LoVo (cell line): ENCODE data around the gene COX19.
"Not testable (repeated sequence)": the region's sequence is repeated elsewhere in the genome, so short reads cannot be mapped to it uniquely, and the experiment has no call there.

Source experiments
- DNase-seq: peaks from one replicate; pipeline ENCODE4 v3.0.0-alpha.2; 2016; ENCODE audit warnings: low spot score

Gene COX19

DNA sequence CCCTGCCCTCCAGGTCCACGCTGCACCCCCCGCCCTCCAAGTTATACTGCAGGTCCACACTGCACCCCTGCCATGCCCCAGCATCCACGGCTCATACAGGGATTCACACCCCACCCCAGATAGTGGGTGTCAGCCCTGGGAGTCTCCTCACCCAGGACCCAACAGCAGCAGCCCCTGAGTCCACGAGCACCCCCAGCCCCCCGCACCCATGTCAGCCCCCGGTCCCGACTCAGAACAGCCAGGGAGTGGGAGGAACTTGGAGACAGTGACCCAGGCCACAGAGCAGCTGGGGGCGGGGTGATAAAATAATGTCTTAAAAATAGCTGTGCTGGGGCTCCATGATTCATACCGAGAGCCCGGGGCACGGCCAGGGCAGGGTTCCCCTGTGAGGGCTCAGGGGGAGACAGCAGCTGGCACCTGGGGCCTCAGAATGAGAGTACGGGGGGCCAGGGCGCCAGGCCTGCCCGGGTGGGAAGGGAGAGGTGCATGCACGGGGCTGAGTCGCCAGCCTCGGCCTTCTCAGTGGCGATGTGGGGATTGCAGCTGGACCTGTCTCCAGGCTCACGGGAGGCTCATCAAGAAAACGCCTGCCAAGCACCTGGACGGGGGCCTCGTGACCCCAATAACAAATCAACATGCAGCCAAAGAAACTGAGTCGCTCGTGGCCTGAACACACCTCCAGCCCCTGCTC is 50.7 kb downstream of the COX19 start:
- DNase-seq: no peak

DNA sequence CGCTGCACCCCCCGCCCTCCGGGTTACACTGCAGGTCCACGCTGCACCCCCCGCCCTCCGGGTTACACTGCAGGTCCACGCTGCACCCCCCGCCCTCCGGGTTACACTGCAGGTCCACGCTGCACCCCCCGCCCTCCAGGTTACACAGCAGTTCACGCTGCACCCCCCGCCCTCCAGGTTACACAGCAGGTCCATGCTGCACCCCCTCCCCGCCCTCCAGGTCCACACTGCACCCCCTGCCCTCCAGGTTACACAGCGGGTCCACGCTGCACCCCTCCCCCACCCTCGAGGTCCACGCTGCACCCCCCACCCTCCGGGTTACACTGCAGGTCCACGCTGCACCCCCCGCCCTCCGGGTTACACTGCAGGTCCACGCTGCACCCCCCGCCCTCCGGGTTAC is 51.3 kb downstream of the COX19 start:
- DNase-seq: not testable (repeated sequence)

DNA sequence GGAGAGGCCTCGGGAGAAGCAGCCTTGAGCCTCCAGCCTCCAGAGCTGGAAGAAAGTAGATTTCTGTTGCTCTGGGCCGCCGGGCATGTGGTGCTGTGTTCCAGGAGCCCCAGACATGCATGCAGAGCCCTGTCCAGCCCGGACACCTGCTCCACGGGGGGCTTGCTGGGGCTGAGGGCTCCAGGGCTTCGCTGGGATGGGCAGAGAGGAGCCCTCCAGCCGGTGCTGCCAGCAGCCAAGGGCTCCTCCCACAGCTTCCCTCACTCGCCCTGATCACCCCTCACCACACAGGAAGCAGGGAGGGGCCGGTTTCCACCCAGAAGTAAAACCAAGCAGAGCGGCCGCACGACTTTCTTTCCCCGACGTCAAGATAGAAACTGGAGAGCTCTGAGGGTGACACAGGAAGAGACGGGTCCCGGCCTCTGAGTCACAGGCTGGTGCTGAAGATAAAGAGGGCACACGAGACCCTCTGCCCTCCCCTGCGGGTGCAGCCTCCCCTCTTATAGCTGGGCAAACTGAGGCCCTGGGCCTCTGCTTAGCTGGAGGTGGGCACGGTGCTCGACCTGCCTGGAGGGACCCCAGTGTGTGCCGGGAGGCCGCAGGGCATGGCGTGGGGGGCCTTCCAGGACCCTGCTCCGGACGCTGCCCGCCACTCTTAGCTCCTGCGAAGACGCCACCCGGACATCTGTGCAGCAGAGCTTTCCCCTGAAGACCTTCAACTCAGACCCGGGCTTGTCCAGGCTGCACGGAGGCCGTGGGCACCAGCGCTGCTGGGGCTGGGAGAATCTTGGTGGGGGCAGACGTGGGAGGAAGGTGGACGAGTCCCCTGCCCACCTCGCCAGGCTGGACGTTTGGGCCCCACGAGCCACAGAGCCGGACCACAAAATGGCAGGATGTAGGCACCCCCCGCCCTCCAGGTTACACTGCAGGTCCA is 52.0 kb downstream of the COX19 start:
- DNase-seq: no peak

DNA sequence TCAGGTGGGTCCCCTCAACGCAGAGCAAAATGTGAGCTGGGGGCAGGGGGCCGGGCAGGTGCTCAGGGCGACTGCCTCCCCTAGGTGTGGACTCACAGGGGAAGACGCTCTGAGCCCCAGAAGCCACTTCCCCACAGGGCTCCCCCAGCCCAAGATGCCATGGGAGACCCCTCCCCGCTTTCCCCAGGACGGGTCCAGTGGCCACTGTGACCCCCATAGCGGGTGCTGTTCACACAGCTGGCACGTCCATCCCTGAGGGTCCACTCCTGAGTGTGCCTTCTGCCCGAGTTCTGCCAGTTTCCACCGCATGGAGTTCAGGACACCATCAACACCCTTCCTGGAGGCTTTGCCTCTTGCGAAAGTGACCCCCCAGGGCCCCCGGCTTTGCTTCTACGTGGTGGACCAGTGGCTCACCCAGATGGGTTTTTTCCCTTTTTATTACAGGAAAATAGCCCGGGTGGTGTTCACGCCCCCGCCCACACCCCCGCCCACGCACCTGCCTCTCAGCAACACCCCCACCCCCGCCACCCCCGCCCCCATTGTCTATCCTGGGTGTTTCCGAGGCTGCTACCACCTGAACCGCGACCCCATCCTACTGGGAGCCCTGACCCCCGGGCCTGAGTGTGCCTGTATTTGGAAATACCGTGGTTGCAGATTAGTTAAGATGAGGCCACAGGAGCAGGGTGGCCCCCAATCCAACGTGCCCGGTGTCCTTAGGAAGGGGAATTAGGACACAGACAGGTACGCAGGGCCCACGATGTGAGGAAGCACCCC is 52.8 kb downstream of the COX19 start:
- DNase-seq: no peak

DNA sequence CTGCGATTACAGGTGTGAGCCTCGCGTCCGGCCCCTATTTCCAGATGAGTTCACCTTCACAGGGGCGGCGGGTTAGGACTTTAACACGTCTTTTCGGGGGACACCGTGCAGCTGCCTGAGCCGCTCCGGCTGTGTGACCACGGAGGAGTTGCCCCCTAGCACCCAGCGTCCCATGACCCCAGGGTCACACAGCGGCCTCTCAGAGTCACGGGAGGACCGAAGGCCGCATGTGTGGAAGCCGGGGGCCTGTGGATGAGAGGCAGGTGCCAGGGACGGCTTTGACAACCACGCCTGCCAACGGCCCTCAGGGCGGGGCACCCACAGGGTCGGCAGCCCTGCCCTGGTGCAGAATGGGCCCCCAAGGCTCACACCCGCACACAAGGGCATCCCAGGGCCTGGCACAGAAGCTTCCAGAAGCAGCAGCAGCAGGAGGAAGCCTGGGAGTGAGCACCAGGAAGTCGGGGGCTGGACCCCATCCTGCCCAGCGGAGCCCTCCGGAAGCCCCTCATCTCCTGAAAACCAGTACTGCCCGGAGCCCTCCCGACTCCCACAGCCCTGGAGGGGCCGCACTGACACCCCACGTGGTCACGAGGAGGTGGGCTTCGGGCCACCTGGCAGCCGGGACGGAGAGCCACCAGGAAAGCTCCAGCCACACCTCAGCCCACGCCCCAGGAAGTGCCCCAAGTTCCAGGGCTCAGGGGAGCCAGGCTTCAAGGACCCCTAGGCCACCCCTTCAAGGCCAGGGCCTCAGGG is 53.6 kb downstream of the COX19 start:
- DNase-seq: no peak

DNA sequence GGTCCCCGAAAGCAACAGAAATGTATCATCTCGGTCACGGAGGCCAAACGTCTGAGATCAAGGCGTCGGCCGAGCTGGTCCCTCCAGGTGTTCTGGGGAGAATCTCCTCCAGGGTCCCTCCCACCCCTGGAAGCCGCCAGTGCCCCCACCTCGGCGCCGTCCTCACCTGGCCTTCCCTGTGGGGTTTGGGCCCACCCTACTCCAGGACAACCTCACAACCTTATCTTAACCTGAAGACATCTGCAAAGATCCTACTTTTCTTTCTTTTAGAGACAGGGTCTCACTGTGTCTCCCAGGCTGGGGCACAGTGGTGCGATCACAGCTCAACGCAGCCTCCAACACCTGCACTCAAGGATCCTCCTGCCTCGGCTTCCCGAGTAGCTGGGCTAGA is 54.3 kb downstream of the COX19 start:
- DNase-seq: no peak

DNA sequence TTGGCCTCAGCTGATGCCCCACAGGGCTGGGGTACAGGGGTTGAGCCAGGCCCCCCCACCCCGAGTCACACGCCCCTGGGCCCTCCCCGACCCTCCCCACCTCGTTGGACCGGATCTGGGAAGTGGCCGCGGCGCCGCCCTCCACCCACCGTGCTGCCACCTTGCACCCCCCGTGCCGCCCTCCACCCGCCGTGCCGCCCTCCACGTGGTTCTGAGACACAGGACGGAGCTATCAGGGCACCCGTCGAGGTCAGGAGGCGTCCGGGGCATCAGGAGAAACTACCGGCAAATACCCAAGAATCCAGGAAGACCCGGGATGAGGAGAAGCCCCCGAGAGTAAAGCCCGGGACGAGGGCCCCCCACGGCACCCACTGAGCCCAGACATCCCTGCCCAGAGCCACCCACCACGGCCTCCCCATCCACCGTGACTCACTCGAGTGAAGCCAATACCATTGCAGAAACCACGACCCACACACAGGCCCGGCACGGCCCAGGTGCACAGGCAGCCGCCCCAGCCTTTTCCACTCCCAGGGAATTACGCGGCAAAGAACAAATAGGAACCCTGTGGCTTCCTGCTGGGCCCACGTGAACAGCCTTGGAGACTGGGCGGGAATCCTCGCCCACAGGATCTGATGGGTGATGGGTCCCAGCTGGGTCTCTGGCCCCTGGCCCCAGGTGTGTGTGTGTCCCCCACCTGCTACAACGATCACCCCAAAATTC is 54.8 kb downstream of the COX19 start:
- DNase-seq: no peak

DNA sequence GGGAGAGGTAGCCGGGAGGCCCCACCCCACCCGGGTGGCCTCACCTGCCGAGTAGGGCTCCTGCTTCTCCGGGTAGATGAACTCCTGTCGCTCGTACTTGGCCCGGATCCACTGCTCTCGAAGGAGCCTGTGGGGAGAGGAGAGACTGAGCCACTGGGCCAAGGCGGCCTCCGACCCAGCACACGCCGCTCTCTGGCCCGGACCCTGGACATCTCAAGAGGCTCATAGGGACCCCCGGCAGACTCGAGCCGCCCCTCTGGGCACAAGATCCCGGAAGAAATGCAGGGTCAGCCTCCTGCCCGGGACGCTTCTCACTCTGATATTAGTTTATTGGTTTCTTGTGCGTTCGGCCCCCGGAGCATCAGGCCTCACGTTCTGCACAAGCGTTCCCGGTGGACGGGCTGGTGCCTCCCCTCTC is 55.4 kb downstream of the COX19 start:
- DNase-seq: no peak

DNA sequence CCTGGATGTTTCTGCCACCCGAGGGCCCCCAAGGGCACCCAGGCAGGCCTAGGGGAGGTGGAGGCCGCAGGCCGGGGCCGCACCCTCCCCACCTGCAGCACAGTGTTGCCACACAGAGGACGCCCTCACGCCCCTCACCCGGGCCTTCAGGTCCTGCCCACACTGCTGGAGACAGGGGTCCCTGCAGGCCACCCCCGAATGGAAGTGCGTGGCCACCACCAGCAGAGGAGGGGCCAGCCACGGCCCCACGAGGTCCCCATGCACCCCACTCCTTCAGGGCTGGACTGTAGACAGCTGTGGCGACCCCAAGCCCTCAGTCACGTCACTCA is 56.3 kb downstream of the COX19 start:
- DNase-seq: no peak

DNA sequence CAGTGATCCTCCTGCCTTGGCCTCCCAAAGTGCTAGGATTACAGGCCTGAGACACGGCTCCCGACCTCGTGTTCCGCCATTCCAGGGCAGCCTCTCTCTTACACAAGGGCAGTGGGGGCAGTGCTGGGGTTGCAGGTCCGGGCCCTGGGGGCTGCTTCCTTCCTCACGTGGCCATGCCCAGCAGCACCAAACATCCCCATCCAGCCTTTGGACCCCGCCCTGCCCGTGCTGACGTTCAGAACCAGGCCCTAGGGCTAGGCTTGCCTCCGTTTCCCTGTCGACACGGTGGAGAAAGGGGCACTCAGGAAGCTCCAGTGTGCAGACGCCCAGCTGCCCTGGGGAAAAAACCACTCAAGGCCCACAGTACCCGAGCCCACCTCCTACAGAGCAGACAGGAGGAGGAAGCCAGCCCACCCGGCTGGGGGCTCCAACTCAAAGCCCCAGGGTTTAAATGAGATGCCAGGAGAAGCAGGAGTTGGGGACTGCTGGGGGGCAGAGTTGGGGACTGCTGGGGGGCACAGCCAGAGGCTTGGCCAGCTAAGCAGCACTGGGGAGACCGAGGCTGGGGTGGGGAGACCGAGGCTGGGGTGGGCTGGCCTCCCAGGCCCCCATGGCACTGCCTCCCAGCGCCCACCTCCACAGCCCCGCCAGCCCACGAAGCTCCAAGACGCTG is 56.8 kb downstream of the COX19 start:
- DNase-seq: no peak

DNA sequence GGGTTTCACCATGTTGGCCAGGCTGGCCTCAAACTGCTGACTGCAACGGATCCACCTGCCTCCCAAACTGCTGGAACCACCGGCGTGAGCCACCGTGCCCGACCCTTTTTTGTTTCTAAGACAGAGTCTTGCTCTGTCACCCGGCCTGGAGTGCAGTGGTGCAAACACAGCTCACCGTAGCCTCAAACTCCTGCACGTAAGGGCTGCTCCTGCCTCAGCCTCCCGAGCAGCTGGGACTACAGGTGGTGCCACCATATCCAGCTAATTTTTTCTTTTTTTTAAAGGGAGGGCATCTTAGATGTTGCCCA is 57.3 kb downstream of the COX19 start:
- no peak for DNase-seq

DNA sequence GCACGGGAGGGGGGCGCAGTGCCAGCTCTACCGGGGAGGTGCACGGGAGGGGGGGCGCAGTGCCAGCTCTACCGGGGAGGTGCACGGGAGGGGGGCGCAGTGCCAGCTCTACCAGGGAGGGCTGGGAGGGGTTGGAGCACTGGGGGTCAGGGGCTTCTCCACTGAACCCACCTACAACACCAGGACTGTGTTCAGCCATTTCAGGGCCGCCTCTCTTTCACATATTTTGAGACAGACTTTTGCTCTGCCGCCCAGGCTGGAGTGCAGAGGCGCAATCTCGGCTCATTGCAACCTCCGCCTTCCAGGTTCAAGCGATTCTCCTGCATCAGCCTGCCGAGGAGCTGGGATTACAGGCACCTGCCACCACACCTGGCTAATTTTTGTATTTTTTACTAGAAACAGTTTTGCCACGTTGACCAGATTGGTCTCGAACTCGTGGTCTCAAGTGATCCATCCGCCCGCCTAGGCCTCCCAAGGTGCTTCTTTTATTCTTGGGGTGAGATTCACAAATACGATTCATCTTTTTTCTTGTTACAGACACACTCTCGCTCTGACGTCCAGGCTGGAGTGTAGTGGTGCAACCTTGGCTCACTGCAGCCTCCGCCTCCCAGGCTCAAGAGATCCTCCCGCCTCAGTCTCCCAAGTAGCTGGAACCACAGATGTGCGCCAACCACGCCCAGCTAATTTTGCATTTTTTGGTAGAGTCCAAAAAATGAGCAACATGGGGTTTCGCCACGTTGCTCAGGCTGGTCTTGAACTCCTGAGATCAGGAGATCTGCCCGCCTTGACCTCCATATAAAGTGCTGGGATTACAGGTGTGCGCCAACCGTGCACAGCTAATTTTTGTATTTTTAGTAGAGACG is 57.9 kb downstream of the COX19 start:
- no peak for DNase-seq

DNA sequence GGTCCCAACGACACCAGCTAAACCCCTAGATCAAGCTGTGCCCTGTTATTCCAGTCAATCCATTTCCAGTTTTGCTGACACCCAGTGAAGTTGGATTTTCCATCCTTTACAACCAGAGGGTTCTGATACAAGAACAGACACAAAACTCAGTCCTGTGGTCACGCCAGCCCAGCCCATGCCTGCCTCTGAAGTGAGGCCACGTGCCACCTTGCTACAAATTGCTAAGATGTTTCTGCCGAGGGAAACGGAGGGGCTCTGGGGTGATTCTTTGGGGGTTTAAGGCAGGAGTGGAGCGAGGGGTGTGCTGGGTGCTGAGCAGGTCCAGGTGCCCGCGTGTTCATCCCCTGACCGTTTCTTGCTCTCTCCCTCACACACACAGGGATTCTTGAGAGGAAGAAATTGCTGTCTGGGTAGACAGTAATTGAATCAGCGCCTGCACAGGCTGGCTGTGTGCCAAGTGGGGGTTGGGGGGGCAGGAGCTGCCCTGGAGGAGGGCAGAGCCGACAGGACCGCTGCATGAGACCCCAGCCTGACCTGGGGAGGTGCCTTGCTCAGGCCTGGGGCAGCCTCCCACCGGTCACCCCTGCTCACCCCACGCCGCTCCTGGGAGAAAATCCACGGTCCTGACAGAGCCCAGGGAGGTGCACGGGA is 58.9 kb downstream of the COX19 start:
- DNase-seq: no peak
